Measurements from ENCODE around the gene MRAP2. TPM values are rescaled to one million over a fixed set of nuclear protein-coding genes. Genes with fewer than 3 reads are reported as not detected.

The MRAP2 gene, protein sequence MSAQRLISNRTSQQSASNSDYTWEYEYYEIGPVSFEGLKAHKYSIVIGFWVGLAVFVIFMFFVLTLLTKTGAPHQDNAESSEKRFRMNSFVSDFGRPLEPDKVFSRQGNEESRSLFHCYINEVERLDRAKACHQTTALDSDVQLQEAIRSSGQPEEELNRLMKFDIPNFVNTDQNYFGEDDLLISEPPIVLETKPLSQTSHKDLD
- 26.8 TPM for polyA plus RNA-seq (ENCODE audit: insufficient read length)

DNA sequence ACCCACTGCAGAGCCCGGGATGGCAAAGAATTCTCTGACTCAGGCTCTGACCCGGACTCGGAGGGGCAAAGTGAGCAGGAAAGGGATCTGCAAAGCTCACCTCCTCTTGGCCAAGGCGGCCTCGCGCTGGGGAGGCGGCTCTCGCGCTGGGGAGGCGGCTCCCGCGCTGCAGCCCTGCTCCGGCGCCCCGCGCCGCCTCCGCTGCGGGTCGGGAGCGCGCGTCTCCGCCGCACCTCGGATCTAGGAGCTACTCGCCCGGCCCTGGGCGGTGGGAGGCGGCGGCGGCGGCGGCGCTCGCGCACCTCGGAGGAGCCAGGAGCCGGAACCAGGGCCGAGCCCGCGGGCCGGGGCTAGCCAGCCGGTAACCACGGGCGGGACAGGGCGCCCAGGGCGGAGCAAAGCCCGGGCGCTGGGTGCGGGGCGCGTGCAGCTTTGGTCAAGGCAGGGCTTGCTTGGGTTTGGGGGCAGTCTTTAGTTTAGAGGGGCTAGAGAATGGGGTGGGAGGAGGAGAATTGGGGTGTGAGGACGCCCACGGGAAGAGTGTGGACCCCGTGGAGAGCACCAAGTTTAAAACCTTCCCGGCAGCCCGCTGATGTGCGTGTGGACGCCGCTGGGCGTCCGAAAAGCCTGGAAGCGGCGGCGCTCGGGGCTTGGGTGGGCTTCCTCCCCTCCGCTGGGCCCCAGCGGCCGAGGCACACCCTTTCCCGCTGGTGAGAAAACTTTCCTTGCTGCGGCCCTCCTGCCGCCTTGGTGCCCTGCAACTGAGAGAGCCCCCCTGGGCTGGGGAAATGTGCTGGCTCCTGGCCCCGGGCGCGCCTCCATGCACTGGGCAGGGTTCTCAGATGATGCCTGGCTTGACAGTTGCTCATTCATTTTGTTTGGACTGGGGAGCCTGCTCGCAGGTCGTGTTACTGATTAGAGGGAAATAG lies at the start of gene MRAP2:
MRAP2 (plus strand) TSS at position 250 of the 929 bp plus-strand sequence. CDS start 21,547 bp downstream, outside the sequence.
- DNase-seq (ENCODE audit: low read depth) = no peak

DNA sequence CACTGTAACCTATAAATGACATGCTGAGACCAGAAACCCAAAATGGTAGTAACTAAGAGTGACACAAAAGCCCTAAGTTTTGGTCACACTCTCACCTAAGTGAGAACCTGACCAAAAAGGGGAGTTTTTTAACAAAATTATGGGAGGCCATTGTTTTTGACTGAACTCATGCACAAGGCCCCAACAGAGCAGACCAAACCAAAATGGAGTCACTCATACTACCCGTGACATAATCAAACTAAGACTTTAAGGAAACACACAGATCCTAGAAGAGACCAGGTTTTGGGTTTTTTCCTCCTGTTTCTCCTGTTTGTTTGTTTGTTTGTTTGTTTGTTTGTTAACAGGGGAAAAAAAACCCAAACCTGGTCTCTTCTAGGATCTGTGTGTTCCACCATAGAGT lies 49.2 kb upstream of the MRAP2 start:
- DNase-seq (ENCODE audit: low read depth) = no peak

DNA sequence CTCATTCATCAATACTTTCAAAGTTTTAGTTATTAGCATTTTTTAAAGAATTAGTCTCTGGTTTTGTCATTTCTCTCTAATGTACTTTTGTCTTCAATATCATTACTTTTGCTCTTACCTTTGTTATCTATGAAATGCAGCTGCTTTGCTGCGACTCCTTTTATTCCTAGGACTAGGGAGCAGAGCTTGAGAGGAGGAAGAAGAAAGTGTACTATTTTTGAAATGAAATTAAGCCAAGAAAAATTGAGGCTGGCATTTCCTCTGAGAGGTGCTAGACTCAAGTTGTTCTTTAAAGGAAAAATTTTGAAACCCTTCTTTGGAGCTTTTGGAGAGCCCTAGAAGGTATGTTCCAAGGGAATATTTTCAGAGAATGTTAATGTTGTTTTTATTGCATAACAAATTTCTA lies 48.3 kb upstream of the MRAP2 start:
- no peak for DNase-seq (ENCODE audit: low read depth)

DNA sequence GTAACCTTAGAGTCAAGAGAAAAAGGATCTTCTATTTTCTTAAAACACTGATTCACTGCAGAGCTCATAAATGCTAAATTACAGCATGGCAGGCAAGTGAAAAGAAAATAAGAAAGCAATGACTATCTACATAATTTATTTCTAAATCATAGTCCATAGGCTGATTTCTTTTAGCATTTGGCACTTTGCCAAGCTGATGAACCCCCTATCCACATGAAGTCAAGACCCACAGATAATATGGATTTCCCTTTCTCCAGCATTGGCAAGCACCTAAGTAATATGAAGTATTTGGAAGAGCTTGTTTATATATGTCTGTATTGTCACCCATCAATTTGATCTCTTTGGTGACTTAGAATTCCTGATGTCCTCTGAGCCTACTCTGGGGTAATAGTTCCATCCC lies 47.9 kb upstream of the MRAP2 start:
- DNase-seq (ENCODE audit: low read depth) = no peak

DNA sequence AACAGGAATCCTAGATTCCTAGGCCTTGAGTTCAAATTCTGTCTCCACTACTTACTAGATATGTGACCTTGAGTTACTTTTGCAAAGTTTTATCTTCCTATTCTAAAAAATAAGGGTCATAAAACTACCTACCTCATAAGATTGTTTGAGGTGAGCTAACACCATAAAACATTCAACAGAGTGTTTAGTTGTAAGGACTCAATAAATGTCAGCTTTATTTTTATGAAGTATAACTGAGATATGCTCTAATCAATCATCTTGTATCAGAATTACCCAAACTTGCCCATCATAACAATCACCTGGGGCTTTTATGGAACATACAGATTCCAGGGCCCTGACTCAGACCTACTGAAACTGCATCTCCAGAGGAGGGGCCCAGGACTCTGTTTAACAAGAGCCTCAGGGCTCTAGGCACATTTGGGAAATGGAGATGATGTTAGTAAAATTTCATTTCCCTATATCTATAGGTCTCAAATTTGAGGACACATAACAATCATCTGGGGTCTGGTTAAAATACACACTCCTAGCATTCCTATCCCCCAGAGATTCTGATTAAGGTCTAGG lies 35.5 kb upstream of the MRAP2 start:
- no peak for DNase-seq (ENCODE audit: low read depth)

- no peak for DNase-seq (ENCODE audit: low read depth)
Measured at GRCh38 chr6:84001119-84001518, 32.5 kb upstream of the MRAP2 start.

- DNase-seq (ENCODE audit: low read depth) = no peak
Measured at GRCh38 chr6:84002226-84002625, 31.3 kb upstream of the MRAP2 start.

- no peak for DNase-seq (ENCODE audit: low read depth)
Measured at GRCh38 chr6:84003131-84003530, 30.4 kb upstream of the MRAP2 start.

DNA sequence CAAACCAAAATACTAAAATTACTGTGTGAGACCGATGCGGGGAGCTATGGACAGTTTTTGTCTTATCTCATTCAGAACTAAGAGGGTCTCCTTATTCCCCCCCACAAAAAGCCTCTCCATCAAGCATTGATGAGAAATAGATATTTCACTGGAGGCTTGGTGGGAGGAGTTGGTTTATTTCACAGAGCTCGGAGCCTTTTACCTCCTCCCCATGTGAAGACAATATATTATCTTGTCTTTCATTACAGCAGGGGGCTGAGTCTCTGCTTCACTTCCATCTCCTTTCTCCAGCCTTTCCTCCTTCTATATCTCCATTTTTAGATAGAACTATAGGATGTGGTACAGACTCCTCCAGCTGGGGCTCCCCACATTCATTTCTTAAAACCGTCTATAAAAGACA lies 29.9 kb upstream of the MRAP2 start:
- DNase-seq (ENCODE audit: low read depth) = no peak

- DNase-seq (ENCODE audit: low read depth) = no peak
Measured at GRCh38 chr6:84007871-84008270, 25.7 kb upstream of the MRAP2 start.

GRCh38 chr6:84013354-84013753 lies 20.2 kb upstream of the MRAP2 start:
- DNase-seq (ENCODE audit: low read depth) = no peak

- DNase-seq (ENCODE audit: low read depth) = no peak
Measured at GRCh38 chr6:84013931-84014330, 19.6 kb upstream of the MRAP2 start.

GRCh38 chr6:84016029-84016428 lies 17.5 kb upstream of the MRAP2 start:
- DNase-seq (ENCODE audit: low read depth) = no peak

DNA sequence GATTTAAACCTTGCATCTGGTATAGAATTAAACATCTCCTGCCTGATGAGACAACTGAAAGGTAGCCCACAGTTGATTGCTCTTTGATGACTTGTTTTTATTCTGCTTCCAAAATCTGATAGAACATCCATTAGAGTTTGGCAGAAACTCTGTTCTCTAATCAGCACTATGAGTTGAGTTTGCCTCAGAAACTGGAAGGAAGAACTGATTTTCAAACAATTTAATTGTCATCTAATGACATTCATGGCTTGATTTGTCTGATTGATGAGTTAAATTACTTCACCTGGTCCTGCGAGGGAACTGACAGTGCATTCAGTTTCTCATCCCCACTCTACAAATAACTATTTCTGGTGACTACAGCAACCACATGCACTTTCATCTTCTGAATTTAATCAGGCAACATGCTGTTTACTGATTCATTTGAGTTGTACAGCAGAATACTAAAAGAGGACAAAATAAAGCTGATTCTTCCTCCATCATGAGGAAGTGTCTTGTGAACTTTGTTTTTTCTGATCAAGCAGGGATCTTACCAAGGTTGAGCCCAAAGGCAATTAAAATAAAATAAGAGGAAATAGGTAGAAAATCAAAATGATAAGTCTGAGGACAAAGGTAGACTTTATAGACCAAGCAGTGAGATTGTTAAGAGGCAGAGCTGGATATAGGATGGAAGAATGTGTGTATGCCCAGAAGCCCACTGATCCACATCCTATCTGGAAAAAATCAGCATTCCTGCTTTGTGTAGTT lies 15.7 kb upstream of the MRAP2 start:
- DNase-seq (ENCODE audit: low read depth) = no peak

- DNase-seq (ENCODE audit: low read depth) = no peak
Measured at GRCh38 chr6:84018453-84019061, 15.0 kb upstream of the MRAP2 start.

GRCh38 chr6:84019141-84019841 lies 14.3 kb upstream of the MRAP2 start:
- DNase-seq (ENCODE audit: low read depth) = no peak

DNA sequence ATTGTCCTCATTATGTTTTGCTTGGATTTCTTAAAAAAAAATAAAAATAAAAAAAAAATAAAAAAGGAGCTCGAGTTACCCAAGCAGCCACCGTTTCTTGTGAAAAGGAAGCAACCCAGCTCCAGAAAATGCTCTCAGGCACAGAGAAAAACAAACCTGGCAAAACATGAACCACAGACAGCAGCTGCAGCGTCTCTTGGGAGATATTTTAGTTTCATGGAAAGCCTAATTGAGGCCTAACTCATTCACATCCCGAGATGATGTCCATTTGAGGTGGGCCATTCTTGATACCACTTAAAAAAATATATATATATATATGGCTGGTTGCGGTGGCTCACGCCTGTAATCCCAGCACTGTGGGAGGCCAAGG lies 13.7 kb upstream of the MRAP2 start:
- DNase-seq (ENCODE audit: low read depth) = no peak

GRCh38 chr6:84021625-84022024 lies 11.9 kb upstream of the MRAP2 start:
- no peak for DNase-seq (ENCODE audit: low read depth)

GRCh38 chr6:84026721-84027164 lies 6.8 kb upstream of the MRAP2 start:
- no peak for DNase-seq (ENCODE audit: low read depth)

GRCh38 chr6:84027340-84028181 lies 6.0 kb upstream of the MRAP2 start:
- no peak for DNase-seq (ENCODE audit: low read depth)
